Activated CD4-positive, alpha-beta T cell treated with anti-CD3 and anti-CD28 coated beads, Interleukin-2, amount 50 U/mL, for 16 hours (primary cell): ENCODE measurements around the gene CNTN4.
"Not testable (repeated sequence)": the region's sequence is repeated elsewhere in the genome, so short reads cannot be mapped to it uniquely, and the experiment has no call there.

Experiments
- DNase-seq: peaks from one replicate; pipeline ENCODE4 v3.0.0-alpha.2; 2020

Gene CNTN4

DNA sequence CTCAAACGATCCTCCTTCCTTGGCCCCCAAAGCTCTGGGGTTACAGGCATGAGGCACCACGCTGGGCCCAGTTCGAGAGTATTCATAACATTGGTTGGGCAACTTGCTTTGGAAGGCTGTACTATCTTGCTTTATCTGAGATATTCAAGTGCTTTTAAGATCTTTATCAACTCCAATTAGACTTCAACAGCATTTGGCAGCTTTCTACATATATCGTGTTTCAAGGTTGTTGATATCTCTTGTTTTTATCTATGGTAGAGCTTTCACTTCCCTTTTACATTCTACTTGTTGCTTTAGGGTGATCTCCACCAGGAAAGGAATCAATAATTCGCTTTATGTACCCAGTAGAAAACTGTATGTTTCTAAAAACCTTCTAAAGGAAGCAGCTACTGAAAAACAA is 616.2 kb downstream of the CNTN4 start:
- DNase-seq, result no peak

DNA sequence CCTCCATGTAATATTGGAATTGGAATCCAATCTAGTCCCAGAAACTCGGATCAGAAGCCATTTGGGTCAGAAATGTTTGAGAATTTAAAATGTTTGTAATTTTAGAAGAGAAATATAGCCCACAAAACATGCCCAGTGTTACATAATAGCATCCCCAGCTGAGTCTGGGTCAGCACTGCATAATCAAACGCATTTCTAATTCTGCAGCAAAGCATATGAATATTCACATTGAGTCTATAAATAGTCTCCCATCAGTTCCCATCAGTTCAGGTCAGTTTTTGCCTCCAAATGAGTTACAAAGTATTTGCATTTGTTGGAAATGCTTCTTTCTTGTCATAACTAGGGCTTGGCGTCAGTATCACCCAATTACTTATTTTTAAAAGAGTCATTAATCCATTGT is 628.4 kb downstream of the CNTN4 start:
- no peak for DNase-seq

DNA sequence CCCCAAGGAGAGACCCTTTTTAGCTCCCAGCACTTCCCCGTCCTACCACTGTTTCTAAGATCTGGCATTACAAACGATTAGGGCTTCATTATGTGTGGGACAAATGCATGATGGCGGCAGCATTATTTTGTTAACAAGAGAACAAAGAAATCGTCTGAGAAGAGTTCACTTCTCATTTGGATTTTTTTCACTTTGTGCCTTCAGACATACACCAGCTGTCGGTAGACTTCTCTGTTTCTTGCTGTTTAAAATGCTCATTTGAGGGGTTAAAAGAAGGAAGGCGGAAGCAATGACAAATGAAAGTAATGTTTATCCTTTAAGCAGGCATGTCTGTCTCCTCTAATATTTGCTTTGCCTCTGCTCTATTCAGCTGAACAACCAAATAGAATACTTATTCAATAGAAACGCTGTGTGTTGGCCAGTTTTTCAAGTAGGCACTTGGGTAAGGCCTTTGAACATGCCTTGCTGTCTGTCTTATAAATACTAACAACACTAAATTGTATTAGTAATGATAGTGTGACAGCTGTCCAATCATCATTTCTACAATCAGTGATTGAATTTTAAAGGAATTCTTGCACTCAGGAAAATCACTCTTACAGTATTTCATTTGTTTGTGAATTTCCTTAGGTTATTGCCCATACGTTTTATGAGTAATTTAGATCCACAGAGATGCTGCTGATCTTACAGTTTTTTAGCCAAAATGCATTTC is 629.1 kb downstream of the CNTN4 start:
- no peak for DNase-seq

DNA sequence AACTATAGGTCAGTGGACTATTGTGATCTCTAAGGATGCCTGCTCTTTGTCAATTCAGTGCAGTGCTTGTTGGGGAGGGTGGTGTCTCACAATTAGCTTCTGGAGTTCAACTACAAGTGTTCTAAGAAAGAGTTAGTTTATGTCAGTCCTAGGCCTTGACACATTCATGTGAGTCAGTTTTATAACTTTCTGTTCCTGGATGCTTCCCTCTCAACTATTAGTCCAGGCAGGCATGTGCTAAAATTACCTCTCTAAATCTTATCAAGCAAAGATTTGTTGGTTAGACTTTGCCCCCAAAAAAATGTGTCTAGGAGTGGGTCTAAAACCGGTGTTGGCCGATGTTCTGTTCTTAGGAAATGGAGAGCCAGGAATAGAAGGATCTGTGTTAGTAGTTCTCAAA is 633.2 kb downstream of the CNTN4 start:
- DNase-seq, result no peak

DNA sequence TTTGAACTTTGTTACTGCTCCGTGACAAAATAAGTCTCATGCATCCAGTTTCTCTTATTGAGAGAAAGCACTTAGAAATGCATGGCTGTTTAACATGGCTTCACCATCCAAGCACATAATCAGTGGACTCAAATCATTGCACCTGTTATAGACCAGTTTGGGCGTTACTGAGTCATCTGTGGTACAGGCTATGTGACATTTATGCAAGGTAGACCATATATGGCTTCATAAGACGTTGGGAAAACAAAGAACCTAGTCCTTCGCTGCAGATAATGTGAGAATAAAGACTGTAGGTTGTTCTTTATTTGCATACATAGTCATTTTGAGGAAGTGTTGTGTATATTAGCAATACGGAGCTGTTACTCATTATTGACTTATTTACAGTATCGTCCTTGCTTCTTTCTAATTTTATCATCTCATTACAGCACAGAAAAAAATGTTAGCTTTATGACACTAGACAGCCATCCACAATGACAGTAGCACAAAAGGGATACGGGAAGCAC is 636.8 kb downstream of the CNTN4 start:
- no peak for DNase-seq

DNA sequence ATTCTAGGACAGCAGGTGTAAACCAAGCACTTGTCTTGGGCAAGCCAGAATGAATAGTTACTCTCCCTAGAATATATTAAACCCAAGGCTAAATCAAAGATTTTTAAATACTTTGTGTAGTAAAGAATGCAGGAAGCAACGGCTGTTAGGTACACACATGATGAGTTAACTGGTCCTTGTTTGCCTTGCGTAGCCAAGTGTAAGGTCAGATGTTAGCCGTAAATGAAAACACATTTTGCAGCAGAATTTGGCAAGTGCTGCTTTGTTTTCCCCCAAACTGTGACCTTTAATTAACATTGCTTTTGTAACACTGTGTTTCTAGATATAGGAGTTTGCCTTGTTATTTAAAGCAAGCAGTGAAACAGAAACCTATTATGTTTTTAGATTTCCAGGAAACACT is 642.9 kb downstream of the CNTN4 start:
- no peak for DNase-seq

DNA sequence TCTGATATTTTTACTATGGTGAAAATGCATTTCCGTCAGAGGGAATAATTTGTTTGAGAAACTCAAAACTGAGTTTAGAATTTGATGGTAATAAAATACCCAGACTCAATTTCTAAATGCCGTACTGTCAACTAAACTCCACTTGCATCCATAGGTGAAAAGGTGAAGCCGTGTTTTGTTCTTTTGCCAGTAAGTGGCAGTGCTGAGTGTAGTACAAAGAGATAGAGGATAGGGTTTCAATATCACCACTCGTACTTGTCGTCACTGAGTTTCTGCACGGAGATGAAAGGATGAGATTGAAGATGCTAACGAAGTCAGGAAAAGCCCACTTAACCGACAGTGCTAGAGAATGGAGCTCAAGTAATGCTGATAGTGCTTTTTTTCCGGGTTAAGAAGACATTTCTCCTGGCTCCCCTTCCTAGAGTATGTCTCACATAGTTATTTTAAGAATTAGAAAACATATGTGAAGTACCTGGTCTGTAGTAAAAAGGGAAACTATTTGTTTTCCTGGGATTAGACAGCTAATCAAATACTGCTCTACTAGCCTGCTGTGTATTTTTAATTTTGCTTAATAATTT is 666.4 kb downstream of the CNTN4 start:
- peak; percentile 17 for DNase-seq

DNA sequence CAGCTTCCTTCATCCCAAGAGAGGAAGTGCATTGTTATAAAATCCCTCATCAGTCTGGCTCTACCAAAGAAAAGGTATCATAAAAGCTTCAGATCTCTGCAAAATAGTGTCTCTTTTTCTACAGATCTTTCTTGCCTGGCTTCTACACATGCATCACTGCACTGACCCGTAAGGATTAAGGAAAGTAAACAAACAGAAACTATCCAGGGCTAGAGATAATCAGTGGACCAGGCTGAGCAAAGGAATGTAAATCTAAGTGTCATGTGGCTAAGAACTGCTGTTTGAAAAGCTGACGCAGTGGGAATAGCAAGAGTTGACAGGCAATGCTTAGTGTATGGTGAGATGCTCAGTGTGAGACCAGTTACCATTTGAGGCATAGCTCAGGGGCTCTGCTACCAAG is 671.8 kb downstream of the CNTN4 start:
- DNase-seq, result no peak

DNA sequence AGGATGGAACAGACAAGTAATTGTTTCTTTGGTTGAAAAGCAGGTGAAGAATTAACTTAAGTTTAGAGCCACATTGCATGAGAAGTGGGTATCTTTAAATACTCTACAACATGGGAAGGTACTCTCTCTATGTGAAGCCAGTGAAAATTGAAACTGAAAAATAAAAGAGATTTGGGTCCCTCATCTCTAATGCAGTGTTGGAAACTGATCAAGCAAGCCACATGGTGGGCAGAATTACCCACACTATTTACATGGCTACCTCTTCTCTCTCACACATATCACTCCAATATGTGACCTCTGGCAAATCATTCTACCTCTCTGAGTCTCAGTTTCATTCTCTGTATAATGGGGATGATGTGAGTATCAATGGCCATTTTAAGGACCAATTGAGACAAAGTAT is 672.5 kb downstream of the CNTN4 start:
- DNase-seq, result no peak

DNA sequence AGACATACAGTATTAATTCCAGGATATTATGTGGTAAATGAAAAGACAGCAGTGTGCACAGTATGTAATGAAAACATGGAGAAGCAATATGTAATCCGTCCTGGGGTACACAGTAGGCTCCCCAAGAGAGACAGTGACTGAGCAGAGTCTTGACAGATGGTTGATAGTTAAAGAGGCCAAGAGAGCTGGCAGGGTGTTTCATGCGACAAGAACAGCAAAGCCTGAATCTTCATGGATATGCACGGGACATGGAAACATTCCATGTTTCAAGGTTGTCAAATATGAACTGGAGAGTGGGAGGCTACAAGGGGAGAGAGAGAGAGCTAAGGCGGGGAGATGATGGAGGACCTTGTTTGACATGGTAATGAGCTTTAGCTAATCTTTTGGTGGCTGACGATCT is 673.1 kb downstream of the CNTN4 start:
- no peak for DNase-seq

DNA sequence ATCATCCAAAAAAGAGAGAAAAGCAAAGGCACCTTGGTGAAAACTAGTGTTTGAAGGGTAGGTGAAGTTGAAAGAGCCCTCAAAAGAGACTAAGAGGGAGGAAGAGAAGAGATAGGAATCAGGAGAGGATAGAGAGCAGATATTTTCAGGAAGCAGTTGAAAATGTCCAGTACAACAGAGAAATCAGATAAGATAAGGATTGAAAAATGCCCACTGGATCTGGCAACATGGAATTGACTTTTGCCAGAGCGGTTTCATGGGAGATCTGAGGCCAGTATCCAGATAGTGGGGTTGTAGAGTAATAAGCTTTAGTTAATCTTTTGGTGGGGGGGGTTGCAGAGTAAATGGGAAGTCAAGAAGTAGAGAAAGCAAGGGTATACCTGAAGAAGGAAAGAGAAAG is 674.1 kb downstream of the CNTN4 start:
- DNase-seq, result no peak

DNA sequence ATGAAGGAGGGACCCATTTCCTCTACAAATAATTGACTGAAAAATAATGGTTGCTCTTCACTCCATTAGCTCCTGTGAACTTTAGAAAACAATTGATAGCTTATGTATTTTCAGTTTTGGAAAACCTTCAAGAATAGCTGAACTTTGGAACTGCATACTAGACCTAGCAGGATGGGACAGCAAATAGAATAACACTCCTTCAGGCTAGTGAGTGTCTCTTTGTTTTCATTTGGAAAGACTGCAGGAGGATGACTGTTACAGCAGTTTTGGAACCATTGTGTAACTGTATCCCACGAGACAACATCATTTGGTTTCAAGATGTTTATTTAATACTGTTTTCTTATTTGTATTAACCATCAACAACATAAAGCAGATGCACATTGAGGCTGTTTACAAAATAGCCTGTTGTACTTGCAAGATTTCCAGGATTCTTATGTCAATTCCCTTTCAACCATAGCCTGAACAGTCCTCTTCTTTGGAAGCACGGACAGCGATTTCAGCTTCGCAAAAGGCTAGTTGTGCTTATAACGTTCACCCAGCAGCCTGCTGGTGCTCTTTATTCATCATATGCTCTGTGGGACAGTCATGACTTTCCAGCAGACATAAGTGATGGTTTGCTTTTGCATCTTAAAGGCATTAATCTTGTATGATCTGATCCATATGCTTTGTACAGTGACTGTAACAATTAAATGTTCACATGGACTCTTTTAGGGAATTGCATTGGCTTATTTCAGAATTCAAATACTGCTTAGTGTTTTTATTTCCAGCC is 676.0 kb downstream of the CNTN4 start:
- DNase-seq, result no peak

DNA sequence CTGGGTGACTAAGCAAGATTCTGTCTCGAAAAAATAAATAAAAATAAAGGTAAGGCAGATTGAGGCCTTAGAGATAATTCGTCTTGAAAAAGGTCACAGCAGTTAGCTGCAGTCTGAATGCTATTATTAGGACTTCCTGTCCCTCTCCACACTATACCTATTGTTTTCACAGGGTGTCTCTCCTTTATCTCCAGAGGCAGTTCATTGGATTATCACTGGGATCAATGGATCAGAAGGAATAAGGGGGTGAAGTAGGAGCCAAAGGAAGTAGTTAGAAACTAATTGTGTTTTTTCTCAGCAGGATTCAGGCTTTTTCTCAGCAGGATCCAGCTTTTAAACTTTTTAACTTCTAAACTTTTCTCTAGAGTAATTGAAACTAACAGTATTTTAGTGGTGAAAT is 684.6 kb downstream of the CNTN4 start:
- DNase-seq, result no peak

DNA sequence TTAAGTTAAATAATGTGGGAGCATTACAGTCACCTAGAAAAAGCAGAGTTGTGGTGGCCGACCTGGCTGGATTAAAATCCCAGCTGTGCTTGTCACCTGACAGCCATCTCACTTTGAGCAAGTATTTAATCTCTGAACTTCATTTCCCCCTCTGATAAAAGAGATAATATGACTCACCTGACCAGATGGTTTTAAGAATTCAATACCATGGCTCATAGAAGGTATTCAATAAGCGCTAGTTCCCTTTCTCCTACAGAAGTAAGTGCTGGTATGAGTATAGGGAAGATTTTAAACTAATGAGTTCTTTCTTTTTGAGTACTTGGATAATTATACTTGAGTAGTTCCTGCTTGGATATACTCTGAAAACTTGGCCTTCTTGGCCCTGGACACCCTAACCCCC is 686.0 kb downstream of the CNTN4 start:
- DNase-seq, result no peak

DNA sequence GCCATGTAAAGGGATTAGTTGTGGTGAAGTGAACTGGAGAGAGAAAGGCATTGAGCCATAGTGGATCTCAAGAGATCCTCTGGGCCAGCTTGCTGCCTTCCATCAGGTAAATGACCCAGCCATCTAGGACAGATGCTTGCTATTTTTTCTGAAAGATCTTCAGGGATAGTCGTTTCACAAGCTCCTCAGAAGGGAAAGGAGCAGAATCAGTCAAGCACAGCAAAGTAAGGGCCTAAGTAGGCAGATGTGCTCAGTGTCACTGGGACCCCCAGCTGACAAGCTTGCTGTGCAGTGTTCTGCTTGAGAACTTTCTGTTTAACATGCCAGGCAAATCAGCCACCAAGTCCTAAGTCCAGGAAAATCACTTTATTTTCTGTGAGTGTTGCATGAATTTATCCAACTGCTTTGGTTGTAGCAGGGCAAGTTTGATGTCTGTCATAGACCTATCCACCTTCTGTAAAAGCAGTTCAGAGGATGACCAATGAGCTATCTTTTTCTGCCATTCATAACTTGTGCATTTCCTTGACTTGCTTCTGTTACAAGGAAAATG is 691.7 kb downstream of the CNTN4 start:
- DNase-seq, result no peak

DNA sequence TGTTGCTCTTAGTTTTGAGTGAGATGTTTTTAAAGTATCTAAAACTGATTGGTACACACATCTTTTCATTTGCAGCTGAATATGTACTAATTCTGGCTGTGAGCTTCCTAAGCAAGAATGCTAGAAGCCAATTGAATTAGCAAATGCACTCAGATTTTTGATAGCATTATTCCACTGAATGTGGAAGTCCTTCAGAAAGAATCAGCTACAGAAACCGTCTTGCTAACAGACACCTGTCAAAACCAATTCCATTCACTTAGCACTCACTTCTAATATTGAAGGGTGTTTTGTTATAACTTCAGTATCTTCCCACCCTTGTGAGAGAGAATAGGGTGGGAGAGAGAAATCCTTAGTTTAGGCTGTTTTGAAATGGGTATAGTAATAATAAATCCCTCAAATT is 693.8 kb downstream of the CNTN4 start:
- no peak for DNase-seq

DNA sequence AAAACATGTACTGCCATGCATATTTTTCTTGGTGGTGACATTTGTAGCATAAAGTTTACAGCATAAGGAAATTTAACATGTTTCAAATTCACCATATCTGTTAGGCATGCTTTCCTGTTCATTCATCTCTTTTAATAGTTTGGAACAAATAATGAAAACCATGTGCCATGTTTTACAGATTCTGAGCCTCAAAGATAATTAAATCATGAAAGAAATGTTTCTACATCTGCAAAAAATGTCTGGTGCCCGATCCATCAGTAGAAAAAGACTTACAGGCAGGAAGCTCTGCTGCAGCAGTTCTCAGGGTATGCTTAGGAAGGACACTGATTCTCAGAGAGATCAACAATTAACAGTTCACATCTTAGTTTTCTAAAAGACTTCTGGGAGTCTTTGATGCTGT is 695.3 kb downstream of the CNTN4 start:
- DNase-seq, result no peak

DNA sequence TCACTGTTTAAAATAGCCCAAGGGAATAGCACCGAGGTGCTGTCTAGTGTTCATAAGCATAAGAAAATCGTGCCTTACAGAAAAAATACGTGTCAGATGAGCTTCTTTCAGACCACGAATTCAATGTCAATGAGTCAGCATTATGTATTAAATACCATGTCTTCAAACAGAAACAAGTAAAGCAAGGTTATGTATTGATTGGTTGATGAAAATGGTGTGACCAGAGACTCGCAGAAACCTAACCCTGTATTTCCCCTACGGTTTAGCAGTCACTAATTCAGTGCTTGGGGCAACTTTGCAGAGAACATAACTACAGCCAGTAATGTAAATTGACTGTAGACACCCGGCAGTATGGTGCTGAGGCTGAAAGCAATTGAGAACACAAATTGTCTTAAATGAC is 703.8 kb downstream of the CNTN4 start:
- DNase-seq, result no peak

DNA sequence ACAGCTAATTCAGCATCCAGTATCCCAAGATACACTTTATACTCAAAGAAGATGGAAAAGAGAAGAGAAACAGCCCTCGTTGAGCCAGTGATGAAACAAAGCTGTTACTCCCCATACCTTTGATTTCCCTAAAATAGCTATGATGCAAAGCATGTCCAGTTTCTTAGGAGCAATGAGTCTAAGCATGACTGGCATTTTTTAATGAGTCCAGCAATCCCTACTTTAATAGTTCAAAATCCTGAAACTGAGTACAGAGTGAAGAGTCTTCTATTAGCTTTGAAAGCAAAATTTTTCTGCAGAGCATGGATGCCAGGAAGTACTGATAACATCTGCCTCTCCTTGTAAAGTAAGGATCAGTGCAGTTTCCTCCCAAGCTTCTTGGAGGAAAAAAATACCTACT is 708.8 kb downstream of the CNTN4 start:
- DNase-seq, result no peak

DNA sequence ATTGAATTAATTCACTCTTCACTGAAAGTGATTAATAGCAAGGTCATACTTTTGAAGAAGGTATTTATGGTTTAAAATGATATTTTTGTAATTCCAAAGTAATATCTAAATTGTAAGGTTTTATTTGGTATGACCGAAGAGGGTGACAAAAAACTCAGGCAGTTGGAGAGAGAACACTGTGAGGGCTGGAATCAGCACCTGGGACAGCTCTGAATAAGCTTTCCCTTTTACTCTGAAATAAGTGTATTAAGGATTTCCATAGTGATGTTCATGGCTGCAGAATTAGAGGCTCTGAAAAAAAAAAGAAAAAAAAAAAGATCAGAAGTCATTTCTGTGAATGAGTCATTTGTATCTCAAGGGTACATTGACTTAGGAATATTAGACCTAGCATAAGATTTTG is 712.1 kb downstream of the CNTN4 start:
- DNase-seq, result no peak

DNA sequence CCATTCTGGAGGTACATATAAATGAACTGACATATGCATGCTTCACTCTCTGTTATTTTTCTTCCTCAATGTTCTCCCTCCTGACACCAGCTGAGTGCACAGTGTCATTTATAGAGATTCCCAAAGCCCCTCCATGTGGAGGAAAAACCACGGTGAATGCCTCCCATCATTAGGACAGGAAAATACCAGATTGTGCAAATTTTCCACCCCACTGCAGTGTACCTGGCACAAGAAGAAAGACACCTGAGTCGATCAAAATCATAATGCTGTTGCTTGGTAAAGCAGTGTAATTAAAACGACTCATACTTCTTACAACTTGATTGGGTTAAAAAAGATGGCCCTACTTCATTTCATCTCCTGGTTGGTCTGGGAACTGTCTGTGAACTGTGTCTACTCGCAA is 720.9 kb downstream of the CNTN4 start:
- no peak for DNase-seq

DNA sequence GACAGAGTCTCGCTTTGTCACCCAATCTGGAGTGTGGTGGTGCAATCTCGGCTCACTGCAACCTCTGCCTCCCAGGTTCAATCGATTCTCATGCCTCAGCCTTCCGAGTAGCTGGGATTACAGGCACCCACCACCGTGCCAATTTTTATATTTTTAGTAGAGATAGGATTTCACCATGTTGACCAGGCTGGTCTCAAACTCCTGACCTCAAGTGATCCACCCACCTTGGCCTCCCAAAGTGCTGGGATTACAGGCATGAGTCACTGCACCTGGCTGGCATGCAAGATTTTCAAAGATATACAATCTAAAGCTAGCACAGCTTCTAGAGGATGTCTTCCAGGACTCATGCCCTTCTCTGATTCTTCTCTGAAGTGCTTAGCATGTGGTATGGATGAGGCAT is 722.3 kb downstream of the CNTN4 start:
- DNase-seq, result not testable (repeated sequence)

DNA sequence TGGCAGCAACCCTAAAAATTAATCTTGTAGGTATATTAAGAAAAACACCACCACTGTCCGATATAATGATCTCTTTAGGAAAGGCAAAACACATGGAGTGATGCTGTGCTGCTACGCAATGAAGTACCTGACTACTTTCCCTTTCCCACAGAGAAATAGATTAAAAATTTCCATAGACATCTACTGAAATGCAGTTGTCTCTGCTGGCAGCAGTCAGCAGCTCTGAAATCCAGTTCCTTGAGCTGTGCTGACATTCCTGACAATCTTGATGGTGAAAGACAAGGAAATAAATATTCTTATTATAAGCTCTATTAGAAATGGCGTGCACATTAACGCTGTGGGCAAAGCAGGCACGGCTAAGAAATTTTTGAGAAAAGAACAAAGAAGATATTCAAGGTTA is 723.9 kb downstream of the CNTN4 start:
- no peak for DNase-seq

DNA sequence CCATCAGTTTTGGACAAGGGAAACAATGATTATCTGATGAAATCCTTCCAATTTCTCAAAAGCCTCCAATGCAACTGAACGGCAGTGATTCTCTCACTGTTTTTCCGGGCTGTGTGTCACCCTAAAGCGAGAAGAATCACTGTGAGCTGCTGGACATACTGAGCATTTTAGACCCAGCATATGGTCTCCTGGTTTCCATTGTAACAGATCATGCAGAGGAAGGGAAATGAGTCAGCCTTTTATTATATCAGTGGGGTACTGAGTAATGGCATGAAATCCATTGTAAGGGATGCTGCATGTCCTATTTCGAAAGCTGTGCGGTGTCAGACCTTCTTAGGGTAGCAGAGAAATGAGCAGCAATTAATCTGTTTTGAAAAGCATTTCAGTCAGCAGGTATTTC is 724.4 kb downstream of the CNTN4 start:
- DNase-seq, result no peak
